ENCODE data around the gene SLC4A3. TPM values are rescaled to one million over a fixed set of nuclear protein-coding genes. Genes with fewer than 3 reads are reported as not detected.

Gene SLC4A3
- total and polyA plus RNA-seq, 2 of the 13 experiments (the other 11 are each of a cell fraction or from before 2014, with no cell fraction given): 0.18 to 0.95 TPM

DNA sequence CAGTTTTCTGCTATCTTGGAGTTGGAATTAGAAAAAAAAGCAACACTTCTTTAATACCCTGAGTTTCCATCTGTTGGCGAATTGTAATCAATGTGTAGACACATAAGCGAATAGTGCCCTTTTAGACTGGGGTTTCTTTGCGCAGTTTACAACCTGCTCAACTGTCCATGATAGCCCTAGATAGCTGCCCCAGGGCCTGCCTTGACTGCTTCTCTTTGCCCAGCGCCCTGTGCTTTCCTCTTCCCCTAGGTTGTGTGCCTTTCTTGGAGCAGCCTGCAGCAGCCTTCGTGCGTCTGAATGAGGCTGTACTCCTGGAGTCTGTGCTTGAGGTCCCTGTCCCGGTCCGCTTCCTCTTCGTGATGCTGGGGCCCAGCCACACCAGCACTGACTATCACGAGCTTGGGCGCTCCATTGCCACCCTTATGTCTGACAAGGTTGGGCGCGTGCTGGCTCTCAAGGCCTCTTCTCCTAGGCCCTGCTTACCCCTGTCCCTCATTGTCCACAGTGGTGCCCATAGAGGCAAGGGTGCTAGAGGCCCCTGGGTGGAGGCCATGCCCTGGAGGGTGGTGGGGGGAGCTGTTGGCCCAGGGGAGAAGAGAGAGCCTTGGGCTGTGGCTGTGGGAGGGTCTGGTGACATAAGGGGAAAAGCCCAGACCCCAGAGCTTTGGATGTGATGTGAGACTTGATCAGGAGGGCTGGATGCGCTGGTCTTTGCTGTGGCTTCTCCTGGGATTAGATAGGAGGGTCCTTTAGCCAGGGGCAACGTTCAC, 6.9 kb downstream of the SLC4A3 start (continued):
- TF ChIP-seq, protein P1, sequence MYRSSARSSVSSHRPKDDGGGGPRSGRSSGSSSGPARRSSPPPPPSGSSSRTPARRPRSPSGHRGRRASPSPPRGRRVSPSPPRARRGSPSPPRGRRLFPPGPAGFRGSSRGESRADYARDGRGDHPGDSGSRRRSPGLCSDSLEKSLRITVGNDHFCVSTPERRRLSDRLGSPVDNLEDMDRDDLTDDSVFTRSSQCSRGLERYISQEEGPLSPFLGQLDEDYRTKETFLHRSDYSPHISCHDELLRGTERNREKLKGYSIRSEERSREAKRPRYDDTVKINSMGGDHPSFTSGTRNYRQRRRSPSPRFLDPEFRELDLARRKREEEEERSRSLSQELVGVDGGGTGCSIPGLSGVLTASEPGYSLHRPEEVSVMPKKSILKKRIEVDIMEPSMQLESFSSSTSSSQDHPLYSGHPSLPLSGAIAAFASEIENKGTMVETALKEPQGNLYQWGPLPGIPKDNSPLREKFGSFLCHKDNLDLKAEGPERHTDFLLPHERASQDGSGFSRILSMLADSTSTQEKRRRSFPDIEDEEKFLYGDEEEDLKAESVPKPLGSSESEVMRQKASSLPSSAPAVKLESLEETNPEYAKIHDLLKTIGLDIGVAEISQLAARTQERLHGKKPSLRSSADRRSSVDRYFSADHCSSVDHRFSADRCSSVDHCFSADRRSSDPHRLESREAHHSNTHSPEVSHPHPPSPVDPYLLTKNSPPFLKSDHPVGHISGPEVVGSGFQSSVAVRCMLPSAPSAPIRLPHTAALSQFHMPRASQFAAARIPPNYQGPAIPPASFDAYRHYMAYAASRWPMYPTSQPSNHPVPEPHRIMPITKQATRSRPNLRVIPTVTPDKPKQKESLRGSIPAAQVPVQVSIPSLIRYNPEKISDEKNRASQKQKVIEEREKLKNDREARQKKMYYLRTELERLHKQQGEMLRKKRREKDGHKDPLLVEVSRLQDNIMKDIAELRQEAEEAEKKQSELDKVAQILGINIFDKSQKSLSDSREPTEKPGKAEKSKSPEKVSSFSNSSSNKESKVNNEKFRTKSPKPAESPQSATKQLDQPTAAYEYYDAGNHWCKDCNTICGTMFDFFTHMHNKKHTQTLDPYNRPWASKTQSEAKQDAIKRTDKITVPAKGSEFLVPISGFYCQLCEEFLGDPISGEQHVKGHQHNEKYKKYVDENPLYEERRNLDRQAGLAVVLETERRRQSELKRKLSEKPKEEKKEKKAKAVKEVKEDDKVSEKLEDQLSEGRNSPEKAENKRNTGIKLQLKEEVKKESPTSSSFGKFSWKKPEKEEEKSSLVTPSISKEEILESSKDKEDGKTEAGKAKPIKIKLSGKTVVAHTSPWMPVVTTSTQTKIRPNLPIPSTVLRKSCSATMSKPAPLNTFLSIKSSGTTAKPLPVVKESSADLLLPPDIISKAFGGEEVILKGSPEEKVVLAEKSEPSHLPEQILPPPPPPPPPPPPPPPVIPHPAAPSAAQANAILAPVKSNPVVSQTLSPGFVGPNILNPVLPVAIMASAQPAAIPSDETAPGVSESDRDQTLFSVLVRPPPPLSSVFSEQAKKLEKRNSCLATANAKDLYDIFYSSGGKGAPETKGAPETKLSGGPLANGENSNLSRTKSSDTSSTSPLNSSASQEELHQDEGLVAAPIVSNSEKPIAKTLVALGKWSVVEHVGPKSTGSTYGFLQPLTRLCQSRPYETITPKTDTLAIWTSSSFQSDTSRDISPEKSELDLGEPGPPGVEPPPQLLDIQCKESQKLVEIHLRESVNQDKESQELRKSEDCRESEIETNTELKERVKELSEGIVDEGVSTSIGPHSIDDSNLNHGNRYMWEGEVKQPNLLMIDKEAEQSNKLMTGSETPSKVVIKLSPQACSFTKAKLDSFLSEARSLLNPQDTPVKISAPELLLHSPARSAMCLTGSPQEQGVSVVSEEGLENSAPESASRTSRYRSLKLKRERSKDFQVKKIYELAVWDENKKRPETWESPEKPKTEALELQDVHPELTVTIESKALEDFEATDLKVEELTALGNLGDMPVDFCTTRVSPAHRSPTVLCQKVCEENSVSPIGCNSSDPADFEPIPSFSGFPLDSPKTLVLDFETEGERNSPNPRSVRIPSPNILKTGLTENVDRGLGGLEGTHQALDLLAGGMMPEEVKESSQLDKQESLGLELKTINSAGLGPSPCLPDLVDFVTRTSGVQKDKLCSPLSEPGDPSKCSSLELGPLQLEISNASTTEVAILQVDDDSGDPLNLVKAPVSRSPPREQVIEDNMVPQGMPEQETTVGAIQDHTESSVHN (CRISPR knock-in tag; IDR thresholded peaks at IDR 0.05): no peak
- no peak for TF ChIP-seq HNF4A (CRISPR knock-in tag; IDR thresholded peaks at IDR 0.05)
- TF ChIP-seq NFATC3 (CRISPR knock-in tag; IDR thresholded peaks at IDR 0.05): no peak
- TF ChIP-seq, protein P2, sequence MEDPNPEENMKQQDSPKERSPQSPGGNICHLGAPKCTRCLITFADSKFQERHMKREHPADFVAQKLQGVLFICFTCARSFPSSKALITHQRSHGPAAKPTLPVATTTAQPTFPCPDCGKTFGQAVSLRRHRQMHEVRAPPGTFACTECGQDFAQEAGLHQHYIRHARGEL (CRISPR knock-in tag; IDR thresholded peaks at IDR 0.05): no peak
